H1 (cell line): Measurements from ENCODE around the gene MYH6. TPM values are rescaled to one million over a fixed set of nuclear protein-coding genes. Genes with fewer than 3 reads are reported as not detected.

ENCODE experiments used
- BCL11A ChIP-seq, 2 experiments: IDR thresholded peaks; one replicate each; pipeline ENCODE4 v1.6.1; 2011; ENCODE audit warnings: low read depth in 2 of 2, low read length in 2 of 2, mild to moderate bottlenecking in 2 of 2
- BRCA1 ChIP-seq: IDR thresholded peaks from 2 replicates; pipeline ENCODE4 v1.6.1; 2012; ENCODE audit warnings: low read depth, low read length, improper control_type of control experiment
- CHD1 ChIP-seq: IDR thresholded peaks from 2 replicates; pipeline ENCODE4 v1.6.1; 2012; ENCODE audit warnings: low read depth, low read length, improper control_type of control experiment
- EGR1 ChIP-seq: IDR thresholded peaks from 2 replicates; pipeline ENCODE4 v1.6.1; 2011; ENCODE audit warnings: low read depth, low read length, borderline replicate concordance
- SRF ChIP-seq: IDR thresholded peaks from 2 replicates; pipeline ENCODE4 v1.6.1; 2011; ENCODE audit warnings: mild to moderate bottlenecking, low read depth, low read length, moderate library complexity
- TAF1 ChIP-seq: IDR thresholded peaks from 2 replicates; pipeline ENCODE4 v1.6.1; 2011; ENCODE audit warnings: mild to moderate bottlenecking, low read depth, low read length
- ZNF274 ChIP-seq: IDR thresholded peaks from 2 replicates; pipeline ENCODE4 v1.7.0; 2012; ENCODE audit warnings: low read length, borderline replicate concordance; ENCODE audit errors: extremely low read depth
- polyA plus RNA-seq, 7 experiments: library from polyadenylated mRNA; depleted of rRNA in 3 of 7; stranded (reverse) in 5 of 7; unstranded in 2 of 7; fragments of >200 nt in 5 of 7; fragments of 200-250 nt in 2 of 7; gene quantifications; 1 replicate in 5 of 7; 2 replicates in 1 of 7; 4 replicates in 1 of 7; pipeline versions ENCODE4 v1.2.1 to v1.2.3, GENCODE V29; 2011 to 2013; ENCODE audit warnings: missing spikeins in 2 of 7, mixed read lengths in 2 of 7
- total RNA-seq: library from RNA; stranded (reverse); fragmentation: NEBNext Ultra II Directional; extraction: Animal tissue kit (Norgen Biotek cat#: 25700); gene quantifications from 2 replicates; pipeline ENCODE4 v1.2.1, GENCODE V29; 2021

The MYH6 gene
- total and polyA plus RNA-seq, 2 of the 8 experiments (the other 6 are each of a cell fraction or from before 2014, with no cell fraction given), result 0.03 TPM; not detected in 1

- TF ChIP-seq SRF (no peak), BRCA1 (no peak), TAF1 (no peak), BCL11A (IDR thresholded peaks at IDR 0.05; ENCODE audit: low read depth in 2 of 2, low read length in 2 of 2) (no peak), EGR1 (no peak), CHD1 (no peak), ZNF274 (no peak)
Observed at GRCh38 chr14:23405516-23406025, 2.5 kb downstream of the MYH6 start (continued).
